Activated T-cell treated with anti-CD3 and anti-CD28 coated beads for 1 hour (primary cell): ENCODE measurements around the gene VASH2.
"Not testable (repeated sequence)": the region's sequence is repeated elsewhere in the genome, so short reads cannot be mapped to it uniquely, and the experiment has no call there.

Source experiments
- DNase-seq: peaks from one replicate; pipeline ENCODE4 v3.0.0-alpha.2; 2020; ENCODE audit warnings: low read depth

The VASH2 gene

GRCh38 chr1:212981025-212981495, 30.7 kb downstream of the VASH2 start:
- no peak for DNase-seq

DNA sequence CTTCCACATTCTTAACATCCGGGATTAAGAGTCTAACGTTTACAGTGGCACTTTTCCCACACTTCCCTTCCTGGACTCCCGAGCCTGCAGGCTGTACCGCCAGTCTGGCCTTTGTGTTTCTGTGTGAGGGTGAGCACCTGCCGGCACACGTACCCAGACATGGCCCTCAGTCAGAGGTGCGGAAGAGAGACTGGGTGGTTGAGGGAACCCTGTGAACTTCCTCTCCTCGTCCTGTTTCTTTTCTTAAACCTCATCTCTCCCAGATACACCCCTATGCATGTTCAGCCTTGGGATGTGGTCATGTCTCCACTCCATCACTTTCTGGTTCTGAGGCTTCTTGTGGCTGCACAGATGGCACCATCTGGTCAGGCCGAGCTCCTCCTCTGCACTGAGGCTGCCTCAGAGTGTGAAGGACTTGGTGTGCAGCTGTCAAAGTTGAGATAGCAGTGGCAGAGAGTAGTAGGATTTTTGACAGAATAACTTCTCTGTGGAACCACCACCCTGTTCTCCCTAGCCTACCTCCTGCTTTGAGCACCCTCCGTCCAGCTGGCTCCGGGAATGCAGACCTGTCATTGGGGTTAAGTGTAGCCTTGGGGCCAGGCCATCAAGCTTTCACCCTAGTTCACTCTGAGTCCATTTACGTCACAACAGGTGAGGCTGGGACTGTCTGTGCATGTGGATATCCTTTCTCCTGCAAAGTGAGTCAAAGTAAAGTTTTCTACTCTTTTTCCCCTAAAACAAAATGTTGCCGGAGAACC, 31.4 kb downstream of the VASH2 start:
- no peak for DNase-seq

GRCh38 chr1:212982430-212983152, 32.2 kb downstream of the VASH2 start:
- no peak for DNase-seq

DNA sequence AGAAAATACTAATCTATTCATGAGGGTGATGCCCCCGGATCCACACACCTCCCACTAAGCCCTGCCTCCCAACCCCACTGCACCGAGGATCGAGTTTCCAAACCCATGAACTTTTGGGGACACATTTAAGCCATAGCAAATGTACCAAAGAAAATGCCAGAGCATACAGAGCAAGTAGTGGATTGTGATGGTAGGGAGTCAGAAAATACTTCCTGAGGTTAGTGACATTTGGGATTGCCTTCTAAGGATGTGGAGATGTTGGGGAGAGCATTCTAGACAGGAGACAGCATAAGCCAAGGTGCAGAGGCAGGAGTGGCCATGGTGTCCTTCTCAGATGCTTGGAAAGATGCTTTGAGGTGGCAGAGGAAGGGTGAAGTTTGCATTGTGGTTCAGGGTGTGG, 33.1 kb downstream of the VASH2 start:
- DNase-seq, result no peak

DNA sequence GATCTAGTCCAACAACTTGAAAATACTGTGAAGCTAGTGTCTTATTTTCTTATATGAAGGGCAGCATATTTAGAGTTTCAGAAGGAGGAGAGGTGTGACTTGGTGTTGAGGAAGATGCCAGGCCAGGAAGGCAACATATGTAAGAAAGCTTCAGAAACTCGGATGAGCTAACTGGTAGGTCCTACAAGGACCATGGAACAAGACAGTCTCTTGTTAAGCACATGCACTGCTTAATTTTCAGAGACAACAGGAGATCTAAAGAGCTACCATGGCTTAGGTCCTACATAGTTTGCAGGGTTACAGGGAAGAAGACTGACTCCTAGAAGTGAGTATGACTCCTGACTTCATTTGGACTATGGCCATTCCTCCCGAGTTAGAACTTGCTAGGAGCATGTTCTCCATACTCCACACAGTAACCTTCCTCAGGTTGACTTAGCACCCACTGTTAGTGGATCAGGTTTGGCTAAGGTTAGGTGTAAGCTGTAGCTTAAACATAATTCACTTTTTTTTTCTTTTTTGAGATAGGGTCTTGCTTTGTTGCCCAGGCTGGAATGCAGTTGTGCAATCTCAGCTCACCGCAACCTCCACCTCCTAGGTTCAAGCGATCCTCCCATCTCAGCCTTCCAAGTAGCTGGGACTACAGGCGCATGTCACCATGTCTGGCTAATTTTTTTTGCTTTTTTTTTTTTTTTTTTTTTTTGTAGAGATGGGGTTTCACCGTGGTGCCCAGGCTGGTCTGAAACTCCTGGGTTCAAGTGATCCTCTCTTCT, 34.4 kb downstream of the VASH2 start:
- DNase-seq, result no peak

- DNase-seq, result no peak
Observed at GRCh38 chr1:212986551-212986950, 36.2 kb downstream of the VASH2 start.

GRCh38 chr1:212987702-212988322, 37.5 kb downstream of the VASH2 start:
- no peak for DNase-seq

- no peak for DNase-seq
Observed at GRCh38 chr1:212990276-212990675, 39.9 kb downstream of the VASH2 start.

- DNase-seq, result not testable (repeated sequence)
Observed at GRCh38 chr1:212993960-212994359, 43.6 kb downstream of the VASH2 start.

DNA sequence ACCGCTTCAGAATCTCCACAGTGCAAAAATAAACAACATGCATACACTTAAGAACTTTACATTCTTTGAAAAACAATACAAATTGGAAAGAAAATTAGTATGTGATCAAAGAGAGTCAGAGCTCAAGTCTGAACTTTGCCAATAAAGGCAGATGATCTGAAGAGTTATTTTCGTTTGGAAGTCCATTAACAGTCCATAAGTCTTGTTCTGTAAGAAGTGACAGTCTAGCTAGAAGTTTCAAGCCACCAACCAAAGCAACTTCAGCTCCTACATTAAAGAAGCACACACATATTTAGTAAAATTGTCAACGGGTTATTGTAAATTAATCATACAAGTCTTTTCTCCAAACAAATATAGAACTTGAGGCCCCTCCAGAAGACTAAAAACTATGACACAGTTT, 44.6 kb downstream of the VASH2 start:
- no peak for DNase-seq

DNA sequence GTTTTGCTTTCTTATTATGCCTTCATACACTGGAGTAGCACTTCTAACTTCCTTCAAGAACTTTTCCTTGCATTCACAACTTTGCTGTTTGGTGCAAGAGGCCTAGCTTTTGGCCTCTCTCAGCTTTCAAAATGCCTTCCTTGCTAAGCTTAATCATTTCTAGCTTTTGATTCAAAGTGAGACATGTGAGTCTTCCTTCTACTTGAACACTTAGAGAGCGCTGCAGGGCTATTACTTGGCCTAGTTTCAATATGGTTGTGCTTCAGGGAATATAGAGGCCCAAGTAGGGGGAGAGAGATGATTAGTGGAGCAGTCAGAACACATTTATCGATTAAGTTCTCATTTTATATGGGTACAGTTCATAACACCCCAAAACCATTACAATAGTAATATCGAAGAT, 52.9 kb downstream of the VASH2 start:
- DNase-seq, result no peak

DNA sequence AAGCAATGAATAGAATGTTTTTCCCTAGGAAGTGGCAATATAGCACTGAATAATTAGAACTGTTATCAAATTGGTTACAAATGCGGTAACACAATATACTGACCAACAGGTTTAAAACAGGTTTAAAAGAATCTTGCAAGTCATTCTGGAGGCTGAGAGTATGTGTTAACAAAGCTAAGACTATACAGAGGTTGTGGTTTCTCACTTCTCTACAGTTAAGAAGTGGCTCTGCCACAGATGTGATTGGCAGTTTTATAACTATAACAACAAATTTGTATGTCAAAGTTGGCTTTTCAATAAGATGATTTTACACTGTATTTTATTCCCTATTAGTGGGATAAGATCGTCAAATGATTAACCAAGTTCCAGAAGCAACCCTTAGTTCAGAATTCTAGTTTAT, 58.2 kb downstream of the VASH2 start:
- no peak for DNase-seq

DNA sequence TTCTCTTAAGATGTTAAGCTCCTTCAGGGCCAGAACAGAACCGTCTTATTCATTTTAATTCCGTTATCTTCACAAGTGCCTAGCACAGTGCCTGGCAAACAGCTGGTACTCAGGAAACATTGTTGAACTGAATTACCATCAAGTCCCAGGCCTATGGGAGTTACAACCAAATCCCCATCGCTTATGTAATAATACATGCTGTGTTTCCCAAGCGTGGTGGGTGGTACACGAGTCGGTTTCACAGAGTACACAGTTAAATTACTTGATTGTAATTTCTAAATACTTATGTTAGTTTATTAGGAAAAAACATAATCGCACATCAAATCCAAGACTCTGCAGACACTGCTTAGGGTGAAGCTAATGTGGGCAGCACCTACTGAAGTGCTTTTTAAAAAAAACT, 64.3 kb downstream of the VASH2 start:
- DNase-seq, result no peak

GRCh38 chr1:213015099-213016050, 65.0 kb downstream of the VASH2 start, which contains the start of gene ANGEL2:
Gene ANGEL2 (minus strand): TSS chr1:213015867. CDS start chr1:213015671, 196 bp downstream.
- peak; percentile 93 for DNase-seq

DNA sequence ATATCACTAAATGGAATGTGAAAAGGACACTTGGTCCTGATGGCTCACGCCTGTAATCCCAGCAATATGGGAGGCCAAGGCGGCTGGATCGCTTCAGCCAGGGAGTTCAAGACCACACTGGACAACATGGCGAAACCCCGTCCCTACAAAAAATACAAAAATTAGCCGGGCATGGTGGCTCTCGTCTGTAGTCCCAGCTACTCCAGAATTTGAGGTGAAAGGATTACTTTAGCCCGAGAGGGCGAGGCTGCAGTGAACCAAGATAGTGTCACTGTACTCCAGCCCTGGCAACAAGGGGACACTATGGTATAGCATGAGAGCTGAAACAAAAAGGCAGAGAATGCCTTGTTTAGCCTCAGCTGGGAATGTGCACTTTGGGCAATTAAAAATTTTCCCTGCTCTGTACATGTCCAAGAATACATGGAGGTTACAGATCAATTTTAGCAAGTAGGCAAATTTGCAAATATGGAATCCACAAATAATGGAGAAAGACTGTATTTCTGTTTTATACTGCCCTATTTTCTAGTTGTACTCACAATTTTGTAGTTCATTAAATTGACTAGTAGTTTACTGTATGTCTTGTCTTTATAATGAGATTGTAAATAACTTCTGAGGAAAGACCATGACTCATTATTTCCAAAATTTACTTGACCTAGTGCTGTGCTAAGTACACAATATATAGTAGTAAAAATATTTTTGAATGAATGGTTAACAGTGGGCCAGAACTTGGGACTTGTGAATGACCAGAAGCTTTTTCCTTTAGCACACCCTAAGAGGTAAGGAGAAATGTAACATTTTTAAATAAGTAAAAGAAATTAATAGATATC, 67.3 kb downstream of the VASH2 start:
- DNase-seq, result no peak

DNA sequence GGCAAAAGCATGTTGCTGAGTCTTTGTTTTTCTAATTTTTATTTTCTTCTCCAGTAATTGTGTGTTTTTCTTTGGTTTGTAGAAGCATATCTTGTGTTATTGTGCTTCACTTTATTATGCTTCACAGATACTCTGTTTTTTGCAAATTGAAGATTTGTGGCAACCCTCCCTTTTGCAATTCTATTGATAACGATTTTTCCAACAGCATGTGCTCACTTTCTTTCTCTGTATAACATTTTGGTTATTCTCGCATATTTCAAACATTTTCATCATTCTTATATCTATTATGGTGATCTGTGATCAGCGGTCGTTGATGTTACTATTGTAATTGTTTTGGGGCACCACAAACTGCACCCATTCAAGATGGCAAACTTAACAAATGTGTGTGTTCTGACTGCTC, 69.1 kb downstream of the VASH2 start:
- DNase-seq, result no peak

- DNase-seq, result no peak
Observed at GRCh38 chr1:213020016-213020415, 69.7 kb downstream of the VASH2 start.

- DNase-seq, result not testable (repeated sequence)
Observed at GRCh38 chr1:213027024-213027423, 76.7 kb downstream of the VASH2 start.

GRCh38 chr1:213032651-213033050, 82.3 kb downstream of the VASH2 start:
- no peak for DNase-seq

DNA sequence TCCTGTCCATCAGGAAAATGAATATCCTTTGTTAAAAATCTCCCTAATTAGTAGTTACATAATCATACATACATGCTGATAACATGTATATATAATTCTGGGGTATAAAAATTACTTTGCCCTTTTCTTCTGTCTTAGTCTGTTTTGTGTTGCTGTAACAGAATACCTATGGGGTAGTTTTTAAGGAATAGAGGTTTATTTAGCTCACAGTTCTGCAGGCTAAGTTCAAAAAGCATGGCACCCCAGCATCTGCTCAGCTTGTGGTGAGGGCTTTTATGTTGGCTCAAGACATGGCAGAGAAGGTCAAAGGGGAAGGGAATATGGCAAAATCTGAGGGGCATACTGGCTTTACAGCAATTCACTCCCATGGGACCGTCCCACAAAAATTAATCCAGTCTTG, 84.4 kb downstream of the VASH2 start:
- DNase-seq, result no peak
